GM21619 (cell line): ENCODE results near the gene REST.
"Not testable (repeated sequence)": the region's sequence is repeated elsewhere in the genome, so short reads cannot be mapped to it uniquely, and the experiment has no call there.

Experiments
- ATAC-seq: cut with Tn5 transposase; IDR thresholded peaks from one replicate; pipeline ENCODE4 v1.9.1; 2021; ENCODE audit not compliant: unreplicated experiment

Gene REST

DNA sequence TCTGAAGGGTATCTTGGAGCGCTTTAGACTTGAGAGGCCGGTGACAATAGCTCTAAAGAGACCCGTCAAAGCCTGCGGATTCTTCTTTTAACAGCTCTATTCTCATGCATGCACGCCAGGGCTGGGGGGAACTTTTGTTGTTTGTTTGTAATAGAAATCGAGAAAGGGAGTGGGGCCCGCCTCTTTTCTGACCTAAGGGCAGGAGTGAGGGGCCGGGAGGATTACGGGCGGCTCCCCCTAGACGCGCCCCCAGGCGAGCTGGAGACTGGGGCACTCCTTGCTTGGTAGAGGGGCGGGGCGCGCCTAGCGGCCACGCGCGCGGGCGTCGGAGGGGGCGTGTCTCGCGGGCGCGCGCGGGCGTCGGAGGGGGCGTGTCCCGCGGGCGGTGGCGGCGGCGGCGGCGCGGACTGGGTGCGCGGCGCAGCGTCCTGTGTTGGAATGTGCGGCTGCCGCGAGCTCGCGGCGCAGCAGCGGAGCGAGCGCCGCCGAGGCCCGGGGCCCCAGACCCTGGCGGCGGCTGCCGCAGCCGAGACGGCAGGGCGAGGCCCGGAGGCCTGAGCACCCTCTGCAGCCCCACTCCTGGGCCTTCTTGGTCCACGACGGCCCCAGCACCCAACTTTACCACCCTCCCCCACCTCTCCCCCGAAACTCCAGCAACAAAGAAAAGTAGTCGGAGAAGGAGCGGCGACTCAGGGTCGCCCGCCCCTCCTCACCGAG, at the start of gene REST:
Gene REST, plus strand, starts transcription at position 412 of the 717 bp plus-strand sequence. CDS start 2,739 bp downstream, outside the sequence.
- ATAC-seq: peak; percentile 48

DNA sequence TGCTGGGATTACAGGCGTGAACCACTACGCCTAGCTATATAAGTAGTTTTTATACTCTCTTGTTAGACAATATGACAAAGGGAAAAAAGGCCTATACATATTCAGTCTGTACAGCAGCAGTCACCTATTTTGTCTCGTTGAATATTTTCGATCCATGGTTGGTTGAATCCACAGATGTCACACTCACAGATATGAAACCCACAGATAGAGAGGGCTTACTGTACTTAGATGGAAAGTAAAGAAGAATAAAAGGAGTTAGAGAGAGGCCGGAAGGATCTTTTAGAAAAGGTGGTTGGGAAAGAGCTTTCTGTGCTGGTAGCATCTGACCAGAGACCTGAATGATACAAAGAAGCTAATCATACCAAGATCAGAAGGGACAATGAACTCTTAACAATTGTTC, 47.9 kb upstream of the REST start:
- ATAC-seq: peak; percentile 36

DNA sequence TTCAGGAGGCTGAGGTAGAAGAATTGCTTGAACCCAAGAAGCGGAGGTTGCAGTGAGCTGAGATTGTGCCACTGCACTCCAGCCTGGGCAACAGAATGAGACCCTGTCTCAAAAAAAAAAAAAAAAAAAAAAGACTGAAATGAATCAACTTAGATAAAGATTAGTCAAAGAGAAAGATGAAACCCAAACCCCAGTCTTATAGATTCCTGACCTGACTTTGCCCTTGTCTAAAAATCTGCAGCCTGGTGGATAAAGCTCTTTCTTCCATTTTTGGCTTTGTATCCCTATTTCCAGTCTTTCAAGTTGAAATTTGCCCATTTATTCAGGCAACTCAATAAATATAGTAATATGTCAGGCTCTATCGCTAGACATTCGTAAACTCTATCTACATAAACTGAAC, 46.9 kb upstream of the REST start:
- ATAC-seq: no peak

DNA sequence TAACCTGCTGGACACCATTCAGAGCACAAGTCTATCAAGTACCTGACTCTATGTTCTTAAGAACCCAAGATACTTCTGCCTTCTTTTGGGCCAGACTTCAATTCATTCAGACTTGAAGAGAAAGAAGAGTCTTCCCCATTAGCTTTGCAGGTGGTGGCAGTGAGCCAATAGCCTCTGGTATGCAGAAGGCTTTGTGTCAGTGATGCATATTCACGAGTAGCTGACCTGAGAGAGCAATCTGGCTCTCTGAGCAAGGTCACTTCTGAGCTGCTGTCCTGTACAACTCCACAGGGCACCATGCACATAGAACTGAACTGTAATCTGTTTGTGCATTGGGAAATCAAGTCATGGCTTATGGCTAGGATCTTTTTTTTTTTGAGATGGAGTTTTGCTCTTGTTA, 46.3 kb upstream of the REST start:
- no peak for ATAC-seq

DNA sequence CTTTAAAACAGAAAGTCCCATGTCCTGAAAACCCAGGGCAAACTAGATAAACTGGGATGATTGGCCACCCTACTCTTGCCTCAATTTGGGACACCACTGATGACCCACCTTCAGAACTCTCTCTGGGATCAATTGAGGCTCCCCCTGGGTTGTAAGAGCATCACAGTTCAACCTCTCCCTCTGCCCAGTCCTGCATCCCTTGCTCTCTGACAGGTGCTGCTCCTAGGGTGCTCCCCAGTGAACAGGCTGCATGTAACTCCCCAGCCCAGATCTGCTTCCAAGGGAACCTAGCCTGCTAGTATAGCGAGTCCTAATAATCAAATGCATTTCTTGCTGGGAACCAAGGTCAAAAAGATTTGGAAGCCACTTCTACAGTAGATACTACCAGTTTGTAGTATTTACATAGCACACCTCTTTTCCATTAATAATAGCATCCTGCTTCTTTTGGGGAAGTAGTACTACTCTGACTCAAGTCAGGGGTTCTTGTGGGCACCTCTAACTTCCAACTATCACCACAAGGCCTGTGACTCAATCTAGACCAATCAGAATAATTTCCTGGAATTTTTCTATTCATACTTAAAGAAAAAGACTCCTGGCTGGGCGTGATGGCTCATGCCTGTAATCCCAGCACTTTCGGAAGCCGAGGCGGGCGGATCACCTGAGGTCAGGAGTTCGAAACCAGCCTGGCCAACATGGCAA, 44.1 kb upstream of the REST start:
- peak; percentile 58 for ATAC-seq

DNA sequence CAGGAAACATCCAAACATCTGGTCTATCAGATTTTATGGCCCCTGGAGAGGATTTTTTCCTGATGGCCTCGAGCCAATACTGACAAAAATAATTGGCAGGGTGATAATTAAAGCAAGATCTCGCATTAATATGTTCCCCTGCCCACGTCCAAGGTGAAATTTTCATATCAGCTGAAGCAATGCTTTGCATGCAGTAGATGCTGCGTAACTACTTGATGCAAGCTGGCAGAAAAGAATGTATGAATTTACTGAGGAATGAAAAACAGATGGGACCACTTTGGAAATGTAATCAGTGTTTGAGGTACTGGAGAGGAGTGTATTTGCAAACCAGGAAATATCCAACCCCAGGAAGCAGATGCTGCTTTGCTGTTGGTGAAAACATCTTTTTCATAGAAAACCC, 36.8 kb upstream of the REST start:
- ATAC-seq: no peak

DNA sequence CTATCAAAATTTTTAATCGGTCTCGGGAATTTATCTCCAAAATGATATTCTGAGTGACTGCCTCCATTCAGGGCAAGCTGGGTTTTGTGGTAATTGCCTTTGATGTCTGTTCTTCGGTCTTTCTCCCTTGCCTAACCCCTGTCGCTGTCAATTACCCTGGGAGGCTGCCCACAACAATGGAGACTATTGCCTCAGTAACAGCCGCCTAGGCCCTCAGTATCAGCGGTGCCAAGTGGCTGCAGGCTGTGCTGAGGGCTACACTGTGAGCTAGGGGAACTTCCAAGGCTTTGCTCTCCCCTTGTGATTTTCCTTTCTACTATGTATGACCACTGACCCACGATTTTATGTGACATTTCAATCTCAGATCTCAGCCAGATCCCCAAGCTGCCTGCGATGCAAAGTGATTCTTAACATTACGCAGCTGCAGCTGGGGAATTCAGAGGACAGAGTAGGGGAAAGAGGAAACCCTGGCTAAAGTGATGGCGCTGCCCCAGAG, 36.3 kb upstream of the REST start:
- ATAC-seq: no peak

DNA sequence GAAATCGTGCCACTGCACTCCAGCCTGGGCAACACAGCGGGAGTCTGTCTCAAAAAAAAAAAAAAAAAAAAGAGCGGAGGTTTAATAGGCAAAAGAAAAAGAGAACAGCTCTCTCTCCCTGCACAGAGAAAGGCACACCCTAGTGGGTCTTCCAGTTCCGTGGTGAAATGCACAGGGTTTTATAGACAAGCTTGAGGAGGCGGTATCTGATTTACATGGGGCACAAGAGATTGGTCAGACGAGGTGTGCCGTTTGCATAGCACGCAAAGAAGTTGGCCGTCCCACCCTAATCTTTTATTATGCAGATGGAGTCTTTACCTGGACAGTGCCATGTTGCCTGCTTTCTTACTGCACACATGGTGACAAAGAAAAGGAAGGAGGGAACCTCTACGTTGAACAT, 33.5 kb upstream of the REST start:
- ATAC-seq: no peak

DNA sequence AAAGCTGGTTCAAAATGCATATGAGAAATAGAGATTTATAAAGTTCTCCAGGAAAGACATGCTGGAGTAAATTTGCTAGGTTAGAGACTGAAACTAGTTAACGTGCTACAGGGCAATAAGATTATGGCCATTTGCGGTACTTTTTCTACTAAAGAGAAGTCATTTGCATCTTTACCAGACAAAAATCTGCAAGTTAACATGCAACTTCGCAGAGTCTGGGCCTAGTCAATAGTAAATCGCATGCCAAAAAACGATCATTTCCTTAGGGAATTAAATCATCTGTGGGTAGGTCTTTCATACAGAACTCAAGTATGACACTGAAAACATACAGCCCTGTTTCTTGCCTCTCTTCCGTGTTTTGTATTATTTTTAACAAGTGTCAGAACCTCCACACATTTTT, 32.8 kb upstream of the REST start:
- no peak for ATAC-seq

GRCh38 chr4:56876264-56876663, 31.4 kb upstream of the REST start:
- no peak for ATAC-seq

DNA sequence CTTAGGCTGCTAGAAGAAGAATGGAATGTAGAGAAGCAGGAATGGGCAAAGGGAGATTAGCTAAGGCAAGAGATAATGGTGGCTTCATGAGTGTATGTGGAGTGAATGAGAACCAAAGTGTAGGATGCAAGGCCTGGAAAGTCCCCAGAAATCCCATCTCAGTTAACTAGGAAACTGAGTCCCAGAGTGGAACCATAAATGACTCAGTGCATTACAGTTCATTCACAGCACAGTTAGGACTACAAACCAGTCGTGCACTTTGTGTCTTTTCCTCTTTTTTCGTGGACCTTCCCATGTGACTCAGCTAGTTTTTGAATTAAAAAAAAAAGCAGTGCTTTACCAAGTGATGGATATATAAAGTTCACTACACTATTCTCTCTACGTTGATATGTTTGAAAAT, 27.7 kb upstream of the REST start:
- no peak for ATAC-seq

DNA sequence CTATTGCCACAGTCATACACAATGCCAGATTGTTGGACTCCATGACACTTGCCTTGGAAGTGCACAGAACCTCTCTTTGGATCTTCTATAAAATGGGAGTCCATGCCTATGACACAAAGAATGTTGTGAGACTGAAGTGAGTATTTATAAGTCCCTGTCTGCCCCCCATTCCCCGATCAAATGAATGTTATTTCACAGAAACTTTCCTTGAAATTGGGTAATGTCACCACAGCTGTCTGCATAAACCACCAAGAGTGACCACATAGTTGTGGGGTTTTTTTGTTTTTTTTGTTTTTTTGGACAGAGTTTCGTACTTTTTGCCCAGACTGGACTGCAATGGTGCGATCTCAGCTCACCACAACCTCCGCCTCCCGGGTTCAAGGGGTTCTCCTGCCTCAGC, 27.1 kb upstream of the REST start:
- ATAC-seq: no peak

GRCh38 chr4:56884511-56884910, 23.2 kb upstream of the REST start:
- ATAC-seq: not testable (repeated sequence)

GRCh38 chr4:56892691-56893090, 15.0 kb upstream of the REST start:
- ATAC-seq: no peak

- ATAC-seq: not testable (repeated sequence)
Observed at GRCh38 chr4:56897842-56898241, 9.9 kb upstream of the REST start.

DNA sequence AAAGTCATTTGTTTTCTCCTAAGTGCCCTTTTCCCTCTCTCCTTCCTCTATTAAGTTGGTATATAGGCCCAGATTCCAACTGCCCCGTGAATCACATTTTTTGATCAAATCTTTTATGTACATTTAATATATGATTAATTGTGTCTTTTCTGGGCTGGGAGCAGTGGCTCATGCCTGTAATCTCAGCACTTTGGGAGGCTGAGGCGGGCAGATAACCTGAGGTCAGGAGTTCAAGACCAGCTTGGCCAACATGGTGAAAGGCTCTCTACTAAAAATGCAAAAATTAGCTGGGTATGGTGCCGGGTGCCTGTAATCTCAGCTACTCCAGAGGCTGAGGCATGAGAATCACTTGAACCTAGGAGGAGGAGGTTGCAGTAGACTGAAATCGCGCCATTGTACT, 7.5 kb upstream of the REST start:
- not testable (repeated sequence) for ATAC-seq

DNA sequence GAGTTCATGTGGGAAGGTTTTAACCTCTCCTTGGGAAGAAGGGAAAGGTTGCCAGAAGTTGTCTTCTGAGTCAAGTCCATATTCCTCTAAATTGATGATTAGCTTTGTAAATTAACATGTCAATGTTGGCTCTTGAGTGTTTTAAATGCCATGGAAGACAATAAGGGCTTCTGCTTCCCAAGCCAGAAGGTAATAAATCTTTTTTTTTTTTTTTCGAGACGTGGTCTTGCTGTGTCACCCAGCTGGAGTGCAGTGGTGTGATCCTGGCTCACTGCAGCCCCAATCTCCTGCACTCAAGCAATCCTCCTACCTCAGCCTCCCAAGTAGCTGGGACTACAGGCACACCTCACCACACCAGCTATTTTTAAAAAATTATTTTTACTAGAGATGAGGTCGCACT, 5.0 kb upstream of the REST start:
- no peak for ATAC-seq

- ATAC-seq: no peak
Observed at GRCh38 chr4:56905796-56906195, 1.9 kb upstream of the REST start.

DNA sequence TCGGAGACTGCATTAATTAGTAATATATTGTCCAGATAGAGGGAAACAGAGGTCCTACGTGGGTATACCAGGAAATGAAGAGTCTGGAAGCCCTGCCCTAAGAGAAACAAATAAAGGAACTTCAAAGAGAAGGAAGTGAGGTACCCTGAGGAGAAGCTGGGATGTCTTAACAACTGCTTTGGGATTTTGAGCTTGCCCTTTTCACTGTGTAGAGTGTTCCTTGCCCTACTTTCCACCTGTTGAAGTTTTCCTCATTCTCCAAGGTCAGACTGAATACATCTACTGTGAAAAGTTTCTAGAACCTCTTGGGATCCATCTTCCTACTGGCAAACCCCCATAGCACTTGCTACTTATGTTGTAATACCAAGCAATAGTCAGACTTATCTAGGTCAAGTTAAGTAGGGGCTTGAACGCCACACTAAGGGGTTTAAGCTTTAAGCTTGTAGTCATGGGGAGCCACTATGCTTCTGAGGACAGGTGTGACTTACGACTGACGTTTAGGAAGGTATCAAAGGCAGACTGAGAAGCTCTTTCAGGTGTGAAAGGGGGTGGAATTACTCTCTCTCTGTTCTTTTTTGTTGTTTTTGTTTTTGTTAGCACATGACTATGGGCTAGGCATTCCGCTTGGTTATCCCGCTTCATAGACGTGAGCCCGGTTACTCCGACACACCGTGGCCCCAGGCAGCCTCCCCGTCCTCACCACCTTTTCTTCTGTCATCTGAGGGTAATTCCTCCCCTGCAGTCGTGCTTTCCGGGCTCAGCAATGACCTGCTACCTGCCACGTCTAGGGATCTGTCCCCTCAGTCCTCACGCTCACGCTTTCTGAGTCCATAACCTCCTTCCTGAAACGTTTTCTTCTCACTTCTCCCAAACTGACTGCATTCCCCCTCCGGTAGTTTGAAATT, 959 bp upstream of the REST start:
- no peak for ATAC-seq

- peak; percentile 50 for ATAC-seq
Observed at GRCh38 chr4:56908206-56909085, 746 bp downstream of the REST start.
